CD4-positive, alpha-beta T cell (primary cell): ENCODE data around the gene PTPA. TPM values are rescaled to one million over a fixed set of nuclear protein-coding genes. Genes with fewer than 3 reads are reported as not detected.

Experiments used
- ATAC-seq: fragments of 200-7000 bp; cut with Tn5 transposase; one replicate; pipeline ENCODE4 v1.10.0; 2022; ENCODE audit warnings: mild to moderate bottlenecking; ENCODE audit not compliant: poor library complexity
- CTCF ChIA-PET: fragments of 350-600 bp; sonication (Branson Sonifier 250); formaldehyde crosslinking; loops from one replicate; lab custom pipeline; 2021; ENCODE audit warnings: antibody characterized with exemption, inconsistent platforms; lab: Charles Lee
- POLR2A ChIA-PET: fragments of 350-600 bp; sonication (Branson Sonifier 250); formaldehyde crosslinking; loops from one replicate; lab custom pipeline; 2021; ENCODE audit warnings: antibody characterized with exemption, inconsistent platforms; lab: Charles Lee
- DNase-seq, 14 experiments: peaks; one replicate each; pipeline ENCODE4 v3.0.0-alpha.2; 2013 to 2020; ENCODE audit warnings: mixed read lengths in 2 of 14
- H3K27ac ChIP-seq, 2 donors: one replicate each; pipeline versions ENCODE4 v1.5.1 to v1.7.0; 2013; ENCODE audit warnings: low read length in 2 of 2, low read depth in 1 of 2, mild to moderate bottlenecking in 1 of 2
- H3K27me3 ChIP-seq, 2 experiments: 1 replicate in 1 of 2; 2 replicates in 1 of 2; pipeline versions ENCODE4 v1.6.1 to v1.7.0; 2013; ENCODE audit warnings: low read length in 2 of 2, control low read depth in 1 of 2, mild to moderate bottlenecking in 1 of 2, moderate library complexity in 1 of 2; ENCODE audit not compliant: insufficient read depth in 2 of 2, control insufficient read depth in 1 of 2
- H3K36me3 ChIP-seq: one replicate; pipeline ENCODE4 v1.6.1; 2013; ENCODE audit warnings: low read length, control low read depth; ENCODE audit not compliant: insufficient read depth
- H3K4me1 ChIP-seq: one replicate; pipeline ENCODE4 v1.6.1; 2013; ENCODE audit warnings: low read length, control low read depth; ENCODE audit not compliant: insufficient read depth
- H3K4me3 ChIP-seq: one replicate; pipeline ENCODE4 v1.5.1; 2013; ENCODE audit warnings: mild to moderate bottlenecking, low read length, moderate library complexity
- H3K9me3 ChIP-seq, 2 experiments: 1 replicate in 1 of 2; 2 replicates in 1 of 2; pipeline versions ENCODE4 v1.6.1 to v1.7.0; 2013; ENCODE audit warnings: low read length in 2 of 2, mild to moderate bottlenecking in 2 of 2, control low read depth in 1 of 2, moderate library complexity in 1 of 2; ENCODE audit not compliant: control insufficient read depth in 1 of 2, insufficient read depth in 1 of 2
- H3K27ac Mint-ChIP-seq: one replicate; pipeline ENCODE4 v1.8.0; 2020; ENCODE audit warnings: mixed read lengths
- H3K27me3 Mint-ChIP-seq: one replicate; pipeline ENCODE4 v1.8.0; 2021; ENCODE audit warnings: mixed read lengths
- H3K36me3 Mint-ChIP-seq: one replicate; pipeline ENCODE4 v1.8.0; 2021; ENCODE audit warnings: low read depth, mixed read lengths
- H3K4me1 Mint-ChIP-seq: one replicate; pipeline ENCODE4 v1.8.0; 2021; ENCODE audit warnings: low read depth, mixed read lengths
- H3K4me3 Mint-ChIP-seq: one replicate; pipeline ENCODE4 v1.8.0; 2020; ENCODE audit warnings: mild to moderate bottlenecking, mixed read lengths
- H3K9me3 Mint-ChIP-seq: one replicate; pipeline ENCODE4 v1.8.0; 2020; ENCODE audit warnings: mixed read lengths
- intact Hi-C, 2 experiments: fragments of 100-400 bp; cut with DNase I in 1 of 2; cut with micrococcal nuclease in 1 of 2; formaldehyde crosslinking; loops; one replicate each; pipeline versions ENCODE4 v1.15.1 to v1.9.0; 2023 to 2025; cut with DNase I, micrococcal nuclease
- total RNA-seq, 174 experiments: library from RNA in 2 of 174; stranded (reverse) in 2 of 174; gene quantifications; one replicate each; pipeline ENCODE4 v1.2.3 and lab custom pipeline; 2021 to 2026
- TF ChIP-seq, protein P1 (sequence below): fragments of 200-600 bp; IDR thresholded peaks from one replicate; pipeline ENCODE4 v1.8.0; 2022; ENCODE audit warnings: antibody characterized with exemption, mild to moderate bottlenecking

The PTPA gene
- total RNA-seq, 2 experiments from 2014 or later = 21.6 to 23.3 TPM

DNA sequence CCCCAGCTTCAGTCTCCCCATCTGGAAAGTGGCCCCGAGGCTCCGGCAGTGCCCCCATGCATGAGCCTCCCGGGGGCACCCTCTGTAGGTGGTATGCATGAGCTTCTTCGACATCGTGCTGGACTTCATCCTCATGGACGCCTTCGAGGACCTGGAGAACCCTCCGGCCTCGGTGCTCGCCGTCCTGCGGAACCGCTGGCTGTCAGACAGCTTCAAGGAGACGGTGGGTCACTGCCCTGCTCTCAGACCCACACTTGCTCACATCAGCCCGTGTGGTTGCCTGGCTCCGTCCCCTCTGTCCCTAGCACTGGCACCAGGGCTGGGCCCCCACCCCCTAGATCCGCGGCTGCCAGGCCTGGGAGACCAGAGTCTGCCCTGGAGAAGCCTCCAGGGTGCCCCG lies 43.1 kb upstream of the PTPA start:
- H3K4me3 Mint-ChIP-seq = no peak overlapping the region
- H3K36me3 Mint-ChIP-seq = peaks cover 42% of the 10 kb centered on the region
- ChIA-PET POLR2A (interaction anchor here (2.4 kb wide), 1 partner anchor 12 kb away, joined by 25 read pairs; the partner anchor contains the start of gene DOLPP1), CTCF (interaction anchor here (0.8 kb wide), 1 partner anchor 14 kb away, joined by 3 read pairs; no protein-coding TSS in a partner anchor)
- peaks cover 30% of the 10 kb centered on the region for H3K4me1 Mint-ChIP-seq
- ATAC-seq (no peak), DNase-seq (peak in 1 of 14 experiments; percentile 24)
- no peaks in the 10 kb centered on the region for H3K9me3 ChIP-seq
- peak overlapping the region in 1 of 2 donors; percentile 9 for H3K27ac ChIP-seq
- no peaks in the 10 kb centered on the region for H3K27me3 Mint-ChIP-seq
- TF ChIP-seq, protein P1, sequence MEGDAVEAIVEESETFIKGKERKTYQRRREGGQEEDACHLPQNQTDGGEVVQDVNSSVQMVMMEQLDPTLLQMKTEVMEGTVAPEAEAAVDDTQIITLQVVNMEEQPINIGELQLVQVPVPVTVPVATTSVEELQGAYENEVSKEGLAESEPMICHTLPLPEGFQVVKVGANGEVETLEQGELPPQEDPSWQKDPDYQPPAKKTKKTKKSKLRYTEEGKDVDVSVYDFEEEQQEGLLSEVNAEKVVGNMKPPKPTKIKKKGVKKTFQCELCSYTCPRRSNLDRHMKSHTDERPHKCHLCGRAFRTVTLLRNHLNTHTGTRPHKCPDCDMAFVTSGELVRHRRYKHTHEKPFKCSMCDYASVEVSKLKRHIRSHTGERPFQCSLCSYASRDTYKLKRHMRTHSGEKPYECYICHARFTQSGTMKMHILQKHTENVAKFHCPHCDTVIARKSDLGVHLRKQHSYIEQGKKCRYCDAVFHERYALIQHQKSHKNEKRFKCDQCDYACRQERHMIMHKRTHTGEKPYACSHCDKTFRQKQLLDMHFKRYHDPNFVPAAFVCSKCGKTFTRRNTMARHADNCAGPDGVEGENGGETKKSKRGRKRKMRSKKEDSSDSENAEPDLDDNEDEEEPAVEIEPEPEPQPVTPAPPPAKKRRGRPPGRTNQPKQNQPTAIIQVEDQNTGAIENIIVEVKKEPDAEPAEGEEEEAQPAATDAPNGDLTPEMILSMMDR = no peak
- no peak overlapping the region for H3K4me3 ChIP-seq
- no peaks in the 10 kb centered on the region for H3K27me3 ChIP-seq
- peak overlapping the region; percentile 88 for H3K27ac Mint-ChIP-seq
- no peaks in the 10 kb centered on the region for H3K9me3 Mint-ChIP-seq
- intact Hi-C loops = no loop called here
- H3K36me3 ChIP-seq = peaks cover 36% of the 10 kb centered on the region
- H3K4me1 ChIP-seq = peaks cover 56% of the 10 kb centered on the region

DNA sequence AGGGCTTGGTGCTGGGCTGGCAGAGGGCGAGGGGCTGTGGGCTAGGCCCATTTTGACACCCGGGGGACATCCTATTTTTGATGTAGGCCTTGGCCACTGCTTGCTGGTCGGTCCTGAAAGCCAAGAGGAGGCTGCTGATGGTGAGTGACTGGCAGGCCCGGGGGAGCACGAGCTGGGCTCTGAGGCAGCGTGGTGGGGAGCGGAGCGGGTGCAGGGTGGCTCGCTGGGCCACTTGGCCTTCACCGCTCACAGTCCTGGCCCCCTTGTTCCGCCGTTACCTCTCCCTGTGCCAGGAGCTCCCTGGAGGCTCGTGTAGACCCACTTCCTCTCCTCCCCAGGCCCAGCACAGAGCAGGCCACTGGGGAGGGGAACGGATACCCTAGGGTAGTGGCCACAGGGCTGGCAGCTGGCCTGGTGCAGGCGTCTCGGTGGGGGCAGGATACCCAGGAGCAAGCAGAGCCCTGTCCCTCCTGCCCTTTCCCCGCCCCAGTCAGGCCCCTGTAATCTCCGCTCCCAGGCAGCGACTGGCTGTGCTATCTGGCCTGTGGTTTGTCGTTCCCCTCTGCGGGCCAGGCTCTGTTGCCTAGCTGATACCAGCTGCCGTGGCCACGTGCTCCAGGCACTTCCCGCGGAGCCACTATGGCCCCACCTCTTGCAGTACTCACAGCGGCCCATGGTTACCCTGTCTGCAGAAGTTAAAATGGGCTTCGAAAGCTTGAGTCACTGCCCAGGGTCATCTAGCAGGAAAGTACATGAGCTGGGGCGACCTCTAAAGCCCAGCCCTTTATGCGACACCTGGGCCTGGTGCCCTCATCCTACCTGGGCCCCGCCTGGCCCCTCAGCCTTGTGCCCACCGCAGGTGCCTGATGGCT lies 42.0 kb upstream of the PTPA start:
- peaks cover 35% of the 10 kb centered on the region for H3K4me1 Mint-ChIP-seq
- peaks cover 33% of the 10 kb centered on the region for H3K36me3 Mint-ChIP-seq
- CTCF ChIA-PET = interaction anchor here (0.5 to 0.6 kb wide), 2 partner anchors 78 to 120 kb away, joined by 3 to 4 read pairs; no protein-coding TSS in a partner anchor

More for the DNA sequence above, 42.0 kb upstream of the PTPA start:
- POLR2A ChIA-PET = interaction anchor here (0.8 to 2.4 kb wide), 4 partner anchors 11 to 41 kb away, joined by 3 to 25 read pairs (median 6); partner anchors contain the start of genes DOLPP1, MIGA2 and SH3GLB2
- Histone ChIP-seq H3K4me1 (peaks cover 63% of the 10 kb centered on the region), H3K27ac (peak overlapping the region; percentile 9 to 52), H3K27me3 (no peaks in the 10 kb centered on the region), H3K9me3 (no peaks in the 10 kb centered on the region), H3K36me3 (peaks cover 27% of the 10 kb centered on the region), H3K4me3 (no peak overlapping the region)
- Mint-ChIP-seq H3K4me3 (peak overlapping the region; percentile 74), H3K27me3 (no peaks in the 10 kb centered on the region), H3K9me3 (no peaks in the 10 kb centered on the region), H3K27ac (peak overlapping the region; percentile 88)
- intact Hi-C loops = no loop called here
- TF ChIP-seq, protein P1 = no peak
- ATAC-seq (peak; percentile 90), DNase-seq (peak; percentile 21 to 84 (median 53))
